B cell (primary cell): ENCODE measurements around the gene STK16.

Source experiments
- CTCF ChIP-seq: fragments of 200-600 bp; IDR thresholded peaks from one replicate; pipeline ENCODE4 v1.8.0; 2022; ENCODE audit warnings: antibody characterized with exemption, mild to moderate bottlenecking
- EZH2 ChIP-seq: IDR thresholded peaks from 2 replicates; pipeline ENCODE4 v1.6.1; 2012; ENCODE audit warnings: borderline replicate concordance, low read depth, mild to moderate bottlenecking, moderate library complexity, low read length; ENCODE audit not compliant: insufficient read depth, poor library complexity, severe bottlenecking

GRCh38 chr2:219221957-219222518 is 23.2 kb upstream of the STK16 start:
- TF ChIP-seq CTCF (no peak), EZH2 (no peak)
